ENCODE data around the gene CLEC16A. TPM values are rescaled to one million over a fixed set of nuclear protein-coding genes. Genes with fewer than 3 reads are reported as not detected.

CLEC16A gene
- total and polyA plus RNA-seq, 9 of the 15 experiments (the other 6 are each of a cell fraction or from before 2014, with no cell fraction given) = 1.00 to 22.3 (median 10.0) TPM

DNA sequence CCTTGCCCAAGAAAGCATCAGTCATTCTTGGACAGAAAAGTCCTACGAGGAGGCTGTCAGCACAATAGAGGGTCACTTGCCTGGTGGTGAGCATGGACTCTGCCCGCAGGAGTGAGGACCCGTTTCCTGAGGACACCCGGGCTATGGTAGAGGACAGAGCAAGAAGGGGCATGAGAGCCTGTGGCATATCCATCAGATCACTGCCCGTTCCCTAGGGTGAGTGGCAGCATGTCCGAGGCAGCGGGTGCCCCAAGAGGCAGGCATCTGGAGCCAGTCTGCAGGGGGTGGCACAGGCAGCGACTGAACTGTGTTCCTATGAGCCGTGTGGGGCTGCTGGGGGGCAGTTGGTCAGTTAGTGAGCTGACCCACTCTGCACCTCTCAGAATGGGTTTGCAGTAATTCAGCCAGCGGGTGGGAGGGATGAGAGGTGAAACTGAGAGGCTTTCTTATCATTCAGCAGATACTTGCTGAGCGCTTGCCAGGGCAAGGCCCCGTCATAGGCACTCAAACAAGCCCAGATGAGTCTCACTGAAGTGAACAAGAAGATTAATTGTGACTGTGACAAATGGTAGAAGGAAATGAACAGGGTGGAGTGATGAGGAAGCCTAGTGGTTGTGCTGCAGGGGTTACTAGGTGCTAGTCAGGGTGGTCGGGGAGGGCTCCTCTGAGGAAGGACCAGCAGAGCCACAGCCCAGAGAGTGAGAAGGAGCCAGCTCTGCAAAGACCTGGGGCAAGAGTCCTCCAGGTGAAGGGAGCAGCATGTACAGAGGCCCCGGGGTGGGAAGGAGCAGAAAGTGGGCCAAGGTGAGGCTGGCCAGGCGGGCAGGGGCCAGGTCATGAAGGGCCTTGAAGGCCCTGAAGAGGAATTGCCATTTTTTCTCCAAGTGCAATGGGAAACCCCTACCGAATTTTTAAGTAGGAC, 87.9 kb downstream of the CLEC16A start:
- Histone ChIP-seq H3K9ac (ENCODE audit: insufficient read depth in 1 of 2, low read depth in 2 of 2, low read length in 2 of 2) (peak overlapping the region in 1 of 2 experiments; percentile 67; a peak in 2 of 4 replicates), H3K36me3 (ENCODE audit: control insufficient read depth, insufficient read depth, low read length) (peaks cover 31% of the 10 kb centered on the region; the same call in 2 of the 3 replicates), H3K27me3 (ENCODE audit: control insufficient read depth in 2 of 2, insufficient read depth in 2 of 2, low read length in 2 of 2) (no peaks in the 10 kb centered on the region), H2AFZ (ENCODE audit: low read depth, low read length) (no peak overlapping the region), H3K79me2 (ENCODE audit: control insufficient read depth, insufficient read depth, low read length) (no peaks in the 10 kb centered on the region), H3K9me3 (replicated peaks; ENCODE audit: control insufficient read depth, insufficient read depth, low read depth, low read length) (no peaks in the 10 kb centered on the region), H3K4me2 (ENCODE audit: insufficient read depth, low read length) (no peak overlapping the region; the same call in 1 of the 2 replicates), H3K9me1 (ENCODE audit: control insufficient read depth, insufficient read depth, low read length) (no peaks in the 10 kb centered on the region), H3K4me3 (no peak overlapping the region), H3K4me1 (replicated peaks in 1 of 2; ENCODE audit: control insufficient read depth in 2 of 2, insufficient read depth in 2 of 2, low read length in 2 of 2) (peaks cover 10 to 15% of the 10 kb centered on the region in 2 experiments), H4K20me1 (replicated peaks; ENCODE audit: control insufficient read depth, insufficient read depth, low read length) (no peaks in the 10 kb centered on the region; the same call in 1 of the 2 replicates), H3K27ac (ENCODE audit: extremely low read depth, low read depth, low read length) (no peak overlapping the region)
- ChIA-PET CTCF (ENCODE audit: low intra/inter-chr PET ratio) (no interaction called here), POLR2A (interaction anchor here (0.7 kb wide), 1 partner anchor 11 kb away, joined by 4 read pairs; no protein-coding TSS in a partner anchor)
- BruUV-seq (replicated peaks) = no TSS peak
- in situ Hi-C loops (cut with MboI) = no loop called here
- WGBS (ENCODE audit: insufficient coverage, low coverage, missing lambda C conversion rate) = 70% methylated on average over 16 of the region's 16 CpGs
- intact Hi-C loops (cut with micrococcal nuclease) = no loop called here
- no peak for FAIRE-seq
- peak; percentile 42 for ATAC-seq
- DNase-seq (ENCODE audit: extremely low read depth in 1 of 4, low spot score in 3 of 4) = peak in 2 of 4 experiments; percentile 26 to 42
- TF ChIP-seq HDAC2 (IDR thresholded peaks at IDR 0.05) (no peak), TCF3 (CRISPR knock-in tag; IDR thresholded peaks at IDR 0.05) (no peak), MYC (IDR thresholded peaks at IDR 0.05; ENCODE audit: low read depth, low read length) (no peak), MYC (CRISPR knock-in tag; IDR thresholded peaks at IDR 0.05; ENCODE audit: borderline replicate concordance, low read depth) (no peak), RBM22 (IDR thresholded peaks at IDR 0.05; ENCODE audit: low read depth, low read length, poor library complexity, severe bottlenecking) (no peak), COPS2 (conservative IDR thresholded peaks at IDR 0.05) (no peak), ESRRA (IDR thresholded peaks at IDR 0.05; ENCODE audit: borderline replicate concordance, low read depth) (no peak), ZKSCAN3 (CRISPR knock-in tag; IDR thresholded peaks at IDR 0.05) (no peak), DNMT1 (IDR thresholded peaks at IDR 0.05) (no peak), TOE1 (IDR thresholded peaks at IDR 0.05; ENCODE audit: borderline replicate concordance) (no peak), TOE1 (CRISPR knock-in tag; IDR thresholded peaks at IDR 0.05; ENCODE audit: borderline replicate concordance, low read depth) (no peak), CBFA2T3 (IDR thresholded peaks at IDR 0.05) (peak; percentile 35), MEIS2 (IDR thresholded peaks at IDR 0.05; ENCODE audit: partially characterized antibody) (peak; percentile 84)
- TF ChIP-seq, protein P1, sequence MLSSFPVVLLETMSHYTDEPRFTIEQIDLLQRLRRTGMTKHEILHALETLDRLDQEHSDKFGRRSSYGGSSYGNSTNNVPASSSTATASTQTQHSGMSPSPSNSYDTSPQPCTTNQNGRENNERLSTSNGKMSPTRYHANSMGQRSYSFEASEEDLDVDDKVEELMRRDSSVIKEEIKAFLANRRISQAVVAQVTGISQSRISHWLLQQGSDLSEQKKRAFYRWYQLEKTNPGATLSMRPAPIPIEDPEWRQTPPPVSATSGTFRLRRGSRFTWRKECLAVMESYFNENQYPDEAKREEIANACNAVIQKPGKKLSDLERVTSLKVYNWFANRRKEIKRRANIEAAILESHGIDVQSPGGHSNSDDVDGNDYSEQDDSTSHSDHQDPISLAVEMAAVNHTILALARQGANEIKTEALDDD (IDR thresholded peaks at IDR 0.05) = 0 out of 2 replicates have a peak, but pooled peaks have one; percentile 14
- TF ChIP-seq, protein P2, sequence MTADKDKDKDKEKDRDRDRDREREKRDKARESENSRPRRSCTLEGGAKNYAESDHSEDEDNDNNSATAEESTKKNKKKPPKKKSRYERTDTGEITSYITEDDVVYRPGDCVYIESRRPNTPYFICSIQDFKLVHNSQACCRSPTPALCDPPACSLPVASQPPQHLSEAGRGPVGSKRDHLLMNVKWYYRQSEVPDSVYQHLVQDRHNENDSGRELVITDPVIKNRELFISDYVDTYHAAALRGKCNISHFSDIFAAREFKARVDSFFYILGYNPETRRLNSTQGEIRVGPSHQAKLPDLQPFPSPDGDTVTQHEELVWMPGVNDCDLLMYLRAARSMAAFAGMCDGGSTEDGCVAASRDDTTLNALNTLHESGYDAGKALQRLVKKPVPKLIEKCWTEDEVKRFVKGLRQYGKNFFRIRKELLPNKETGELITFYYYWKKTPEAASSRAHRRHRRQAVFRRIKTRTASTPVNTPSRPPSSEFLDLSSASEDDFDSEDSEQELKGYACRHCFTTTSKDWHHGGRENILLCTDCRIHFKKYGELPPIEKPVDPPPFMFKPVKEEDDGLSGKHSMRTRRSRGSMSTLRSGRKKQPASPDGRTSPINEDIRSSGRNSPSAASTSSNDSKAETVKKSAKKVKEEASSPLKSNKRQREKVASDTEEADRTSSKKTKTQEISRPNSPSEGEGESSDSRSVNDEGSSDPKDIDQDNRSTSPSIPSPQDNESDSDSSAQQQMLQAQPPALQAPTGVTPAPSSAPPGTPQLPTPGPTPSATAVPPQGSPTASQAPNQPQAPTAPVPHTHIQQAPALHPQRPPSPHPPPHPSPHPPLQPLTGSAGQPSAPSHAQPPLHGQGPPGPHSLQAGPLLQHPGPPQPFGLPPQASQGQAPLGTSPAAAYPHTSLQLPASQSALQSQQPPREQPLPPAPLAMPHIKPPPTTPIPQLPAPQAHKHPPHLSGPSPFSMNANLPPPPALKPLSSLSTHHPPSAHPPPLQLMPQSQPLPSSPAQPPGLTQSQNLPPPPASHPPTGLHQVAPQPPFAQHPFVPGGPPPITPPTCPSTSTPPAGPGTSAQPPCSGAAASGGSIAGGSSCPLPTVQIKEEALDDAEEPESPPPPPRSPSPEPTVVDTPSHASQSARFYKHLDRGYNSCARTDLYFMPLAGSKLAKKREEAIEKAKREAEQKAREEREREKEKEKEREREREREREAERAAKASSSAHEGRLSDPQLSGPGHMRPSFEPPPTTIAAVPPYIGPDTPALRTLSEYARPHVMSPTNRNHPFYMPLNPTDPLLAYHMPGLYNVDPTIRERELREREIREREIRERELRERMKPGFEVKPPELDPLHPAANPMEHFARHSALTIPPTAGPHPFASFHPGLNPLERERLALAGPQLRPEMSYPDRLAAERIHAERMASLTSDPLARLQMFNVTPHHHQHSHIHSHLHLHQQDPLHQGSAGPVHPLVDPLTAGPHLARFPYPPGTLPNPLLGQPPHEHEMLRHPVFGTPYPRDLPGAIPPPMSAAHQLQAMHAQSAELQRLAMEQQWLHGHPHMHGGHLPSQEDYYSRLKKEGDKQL (CRISPR knock-in tag; IDR thresholded peaks at IDR 0.05; ENCODE audit: borderline replicate concordance) = no peak

All from K562 (cell line).